ENCODE measurements around the gene ZBTB49. TPM values are rescaled to one million over a fixed set of nuclear protein-coding genes. Genes with fewer than 3 reads are reported as not detected.

ZBTB49 gene
- total RNA-seq, 4 donors from 2014 or later = 2.9 to 5.9 (median 3.4) TPM

- WGBS = 91% methylated on average over 9 of the region's 9 CpGs
Measured at GRCh38 chr4:4308800-4309441, 18.9 kb downstream of the ZBTB49 start.

GRCh38 chr4:4311193-4311592 lies 21.1 kb downstream of the ZBTB49 start:
- Histone ChIP-seq H3K9me3 (no peaks in the 10 kb centered on the region), H3K36me3 (peaks cover 23 to 69% (median 47%) of the 10 kb centered on the region in 4 donors)
- WGBS = 87% methylated on average over 4 of the region's 4 CpGs

More at GRCh38 chr4:4308800-4309441, 18.9 kb downstream of the ZBTB49 start:
- H3K27ac ChIP-seq (replicated peaks in 1 of 4) = no peak overlapping the region
- no peak for DNase-seq (ENCODE audit: extremely low spot score)
- no peaks in the 10 kb centered on the region for H3K27me3 ChIP-seq
- H3K4me3 ChIP-seq = no peak overlapping the region
- H3K9me3 ChIP-seq = no peaks in the 10 kb centered on the region
- TF ChIP-seq POLR2A (IDR thresholded peaks at IDR 0.05; ENCODE audit: low read depth) (no peak), EP300 (IDR thresholded peaks at IDR 0.05) (no peak), CTCF (IDR thresholded peaks at IDR 0.05) (no peak), POLR2AphosphoS5 (IDR thresholded peaks at IDR 0.05) (no peak)
- intact Hi-C loops (cut with DNase I) = no loop called here
- peaks cover 10 to 55% (median 27%) of the 10 kb centered on the region in 4 donors for H3K36me3 ChIP-seq
- no peaks in the 10 kb centered on the region for H3K4me1 ChIP-seq

GRCh38 chr4:4315461-4316149 lies 25.6 kb downstream of the ZBTB49 start:
- peaks cover 23 to 85% (median 65%) of the 10 kb centered on the region in 4 donors for H3K36me3 ChIP-seq

More at GRCh38 chr4:4311193-4311592, 21.1 kb downstream of the ZBTB49 start:
- Histone ChIP-seq H3K4me1 (no peaks in the 10 kb centered on the region), H3K27me3 (no peaks in the 10 kb centered on the region), H3K27ac (replicated peaks in 1 of 4) (no peak overlapping the region), H3K4me3 (no peak overlapping the region)
- TF ChIP-seq EP300 (IDR thresholded peaks at IDR 0.05) (no peak), CTCF (IDR thresholded peaks at IDR 0.05) (no peak), POLR2A (IDR thresholded peaks at IDR 0.05; ENCODE audit: low read depth) (no peak), POLR2AphosphoS5 (IDR thresholded peaks at IDR 0.05) (no peak)
- intact Hi-C loops (cut with DNase I) = no loop called here
- no peak for DNase-seq (ENCODE audit: extremely low spot score)

GRCh38 chr4:4316150-4316495 lies 26.1 kb downstream of the ZBTB49 start:
- Histone ChIP-seq H3K27ac (replicated peaks in 1 of 4) (no peak overlapping the region), H3K36me3 (peaks cover 28 to 90% (median 70%) of the 10 kb centered on the region in 4 donors), H3K4me3 (no peak overlapping the region), H3K4me1 (no peaks in the 10 kb centered on the region), H3K27me3 (no peaks in the 10 kb centered on the region), H3K9me3 (no peaks in the 10 kb centered on the region)
- TF ChIP-seq CTCF (IDR thresholded peaks at IDR 0.05) = no peak
- DNase-seq (ENCODE audit: extremely low spot score) = no peak
- WGBS = 95% methylated on average over 13 of the region's 13 CpGs
- intact Hi-C loops (cut with DNase I) = no loop called here

More at GRCh38 chr4:4315461-4316149, 25.6 kb downstream of the ZBTB49 start:
- TF ChIP-seq EP300 (IDR thresholded peaks at IDR 0.05) = no peak
- TF ChIP-seq POLR2AphosphoS5 (IDR thresholded peaks at IDR 0.05) = no peak
- no peak for TF ChIP-seq CTCF (IDR thresholded peaks at IDR 0.05)
- TF ChIP-seq POLR2A (IDR thresholded peaks at IDR 0.05; ENCODE audit: low read depth) = no peak
- 87% methylated on average over 12 of the region's 12 CpGs for WGBS
- Histone ChIP-seq H3K27me3 (no peaks in the 10 kb centered on the region), H3K27ac (replicated peaks in 1 of 4) (no peak overlapping the region), H3K4me3 (no peak overlapping the region), H3K4me1 (no peaks in the 10 kb centered on the region), H3K9me3 (no peaks in the 10 kb centered on the region)
- DNase-seq (ENCODE audit: extremely low spot score) = no peak
- intact Hi-C loops (cut with DNase I) = no loop called here
